HCT116 (cell line): ENCODE results near the gene SLC8A2. TPM values are rescaled to one million over a fixed set of nuclear protein-coding genes. Genes with fewer than 3 reads are reported as not detected.
A peak's percentile ranks its signal among the peaks of the same experiment; 100 is the strongest.

Experiments used
- ATAC-seq: fragments of 200-7000 bp; cut with Tn5 transposase; 2 replicates; pipeline ENCODE4 v1.9.1; 2020; ENCODE audit warnings: mild to moderate bottlenecking, moderate library complexity
- BruUV-seq: library from RNA; stranded (reverse); fragments of 400-500 nt; replicated peaks from 2 replicates; lab custom pipeline; 2021; lab: Mats Ljungman, UMichigan
- CTCF ChIA-PET: fragments of 300-600 bp; sonication (Branson Sonifier 250); formaldehyde crosslinking; loops from one replicate; lab custom pipeline; 2021; ENCODE audit warnings: antibody characterized with exemption; lab: Charles Lee
- POLR2A ChIA-PET: fragments of 300-600, 350-600 bp; sonication (Branson Sonifier 250); formaldehyde crosslinking; loops from one replicate; lab custom pipeline; 2021; ENCODE audit warnings: antibody characterized with exemption; lab: Charles Lee
- RAD21 ChIA-PET, 2 experiments: fragments of 300-600 bp; sonication (Branson Sonifier 250); formaldehyde crosslinking; loops; one replicate each; lab custom pipeline; 2023; ENCODE audit warnings: low total read pairs in 2 of 2; ENCODE audit not compliant: uncharacterized antibody in 2 of 2, unreplicated experiment in 2 of 2, low non-redundant PET in 1 of 2; lab: Charles Lee
- DNase-seq: peaks from one replicate; pipeline ENCODE4 v3.0.0-alpha.2; 2010; ENCODE audit warnings: low read depth, low spot score
- H2AFZ ChIP-seq: fragments of 200-600 bp; shearing (Covaris generic), sonication (generic); 2 replicates; pipeline ENCODE4 v1.6.1; 2017; ENCODE audit warnings: low read depth, mixed run types, mixed read lengths, antibody characterized with exemption, low read length; ENCODE audit not compliant: poor library complexity, severe bottlenecking
- H3K27ac ChIP-seq: 2 replicates; pipeline ENCODE4 v1.5.1; 2012; ENCODE audit warnings: low read depth, low read length
- H3K27me3 ChIP-seq: fragments of 200-600 bp; sonication (generic); 2 replicates; pipeline ENCODE4 v1.6.1; 2016; ENCODE audit warnings: mixed run types, low read length, mixed read lengths; ENCODE audit not compliant: insufficient read depth
- H3K36me3 ChIP-seq, 2 experiments: fragments of 200-500 bp in 1 of 2; fragments of 200-600 bp in 1 of 2; sonication (Bioruptor generic) in 1 of 2; sonication (generic) in 1 of 2; 2 replicates each; pipeline versions ENCODE4 v1.5.1 to v1.6.1; 2014 to 2016; ENCODE audit warnings: low read length in 2 of 2, inconsistent platforms in 1 of 2, mixed read lengths in 1 of 2, mixed run types in 1 of 2; ENCODE audit not compliant: insufficient read depth in 2 of 2, control insufficient read depth in 1 of 2
- H3K4me1 ChIP-seq, 2 experiments: fragments of 200-600 bp in 1 of 2; sonication (generic) in 1 of 2; 2 replicates each; pipeline versions ENCODE4 v1.5.1 to v1.6.1; 2012 to 2017; ENCODE audit warnings: low read length in 2 of 2, inconsistent platforms in 1 of 2, mild to moderate bottlenecking in 1 of 2, mixed read lengths in 1 of 2, mixed run types in 1 of 2, moderate library complexity in 1 of 2; ENCODE audit not compliant: insufficient read depth in 2 of 2, control insufficient read depth in 1 of 2
- H3K4me2 ChIP-seq: fragments of 200-600 bp; sonication (generic); 2 replicates; pipeline ENCODE4 v1.6.1; 2017; ENCODE audit warnings: mixed run types, low read length, mixed read lengths
- H3K4me3 ChIP-seq, 2 experiments: fragments of 200-600 bp in 1 of 2; sonication (generic) in 1 of 2; replicated peaks in 1 of 2; 2 replicates each; pipeline ENCODE4 v1.5.1; 2011 to 2016; ENCODE audit warnings: low read length in 2 of 2, control low read depth in 1 of 2, low read depth in 1 of 2, mild to moderate bottlenecking in 1 of 2, mixed read lengths in 1 of 2, mixed run types in 1 of 2
- H3K79me2 ChIP-seq: fragments of 200-600 bp; sonication (generic); 2 replicates; pipeline ENCODE4 v1.6.1; 2017; ENCODE audit warnings: mild to moderate bottlenecking, mixed run types, low read length, moderate library complexity, mixed read lengths; ENCODE audit not compliant: insufficient read depth
- H3K9ac ChIP-seq: fragments of 200-600 bp; sonication (generic); 2 replicates; pipeline ENCODE4 v1.6.1; 2016; ENCODE audit warnings: low read length, mixed read lengths
- H3K9me2 ChIP-seq: fragments of 200-600 bp; sonication (generic), shearing (Covaris generic); 2 replicates; pipeline ENCODE4 v1.6.1; 2017; ENCODE audit warnings: mixed run types, mild to moderate bottlenecking, moderate library complexity; ENCODE audit not compliant: insufficient read depth
- H3K9me3 ChIP-seq, 2 experiments: fragments of 200-500 bp in 1 of 2; fragments of 200-600 bp in 1 of 2; sonication (Bioruptor generic) in 1 of 2; sonication (generic) in 1 of 2; 2 replicates each; pipeline ENCODE4 v1.6.1; 2014 to 2017; ENCODE audit warnings: low read length in 2 of 2, mixed read lengths in 2 of 2, inconsistent platforms in 1 of 2, low read depth in 1 of 2, mild to moderate bottlenecking in 1 of 2, mixed run types in 1 of 2, moderate library complexity in 1 of 2; ENCODE audit not compliant: control insufficient read depth in 1 of 2, insufficient read depth in 1 of 2
- H4K20me1 ChIP-seq: fragments of 200-600 bp; sonication (generic), shearing (Covaris generic); 2 replicates; pipeline ENCODE4 v1.6.1; 2017; ENCODE audit warnings: mixed run types, mild to moderate bottlenecking, moderate library complexity; ENCODE audit not compliant: insufficient read depth
- CTCF ChIP-seq, 3 experiments: fragments of 200-600 bp in 1 of 3; sonication (generic) in 1 of 3; IDR thresholded peaks in 2 of 3; conservative IDR thresholded peaks in 1 of 3; 2 replicates each; pipeline ENCODE4 v1.5.1; 2012 to 2017; ENCODE audit warnings: low read depth in 2 of 3, low read length in 2 of 3, antibody characterized with exemption in 1 of 3, borderline replicate concordance in 1 of 3, control low read depth in 1 of 3, mild to moderate bottlenecking in 1 of 3, mixed read lengths in 1 of 3, mixed run types in 1 of 3, moderate library complexity in 1 of 3; ENCODE audit not compliant: insufficient read depth in 1 of 3
- ELF1 ChIP-seq: IDR thresholded peaks from 2 replicates; pipeline ENCODE4 v1.6.1; 2012; ENCODE audit warnings: low read depth, borderline replicate concordance
- EZH2 ChIP-seq: fragments of 200-600 bp; sonication (generic); IDR thresholded peaks from 2 replicates; pipeline ENCODE4 v1.6.1; 2017; ENCODE audit warnings: antibody characterized with exemption, mixed run types
- EZH2phosphoT487 ChIP-seq: fragments of 200-600 bp; IDR thresholded peaks from 2 replicates; pipeline ENCODE4 v1.6.1; 2018; ENCODE audit warnings: antibody characterized with exemption, borderline replicate concordance
- FOSL1 ChIP-seq: IDR thresholded peaks from 2 replicates; pipeline ENCODE4 v1.6.1; 2012; ENCODE audit warnings: low read depth
- JUND ChIP-seq: IDR thresholded peaks from 2 replicates; pipeline ENCODE4 v1.6.1; 2012
- MAX ChIP-seq: IDR thresholded peaks from 2 replicates; pipeline ENCODE4 v1.6.1; 2012
- POLR2A ChIP-seq: IDR thresholded peaks from 2 replicates; pipeline ENCODE4 v1.7.0; 2011; ENCODE audit warnings: borderline replicate concordance; ENCODE audit not compliant: insufficient read depth, insufficient read length; ENCODE audit errors: extremely low read depth
- POLR2AphosphoS5 ChIP-seq: IDR thresholded peaks from 2 replicates; pipeline ENCODE4 v1.6.1; 2011; ENCODE audit warnings: mild to moderate bottlenecking, low read depth, low read length, moderate library complexity
- RAD21 ChIP-seq: IDR thresholded peaks from 2 replicates; pipeline ENCODE4 v1.6.1; 2012; ENCODE audit warnings: low read depth, mild to moderate bottlenecking
- SIN3A ChIP-seq: IDR thresholded peaks from 2 replicates; pipeline ENCODE4 v1.6.1; 2012; ENCODE audit warnings: low read depth
- SRF ChIP-seq: IDR thresholded peaks from 2 replicates; pipeline ENCODE4 v1.6.1; 2012; ENCODE audit warnings: low read depth
- TCF7L2 ChIP-seq: IDR thresholded peaks from 2 replicates; pipeline ENCODE4 v1.7.0; 2011; ENCODE audit warnings: borderline replicate concordance, inconsistent platforms; ENCODE audit not compliant: insufficient read depth, insufficient read length; ENCODE audit errors: extremely low read depth
- ZBTB33 ChIP-seq: IDR thresholded peaks from 2 replicates; pipeline ENCODE4 v1.6.1; 2011; ENCODE audit warnings: mild to moderate bottlenecking, low read length, moderate library complexity; ENCODE audit not compliant: insufficient replicate concordance; ENCODE audit errors: extremely low read depth
- ZNF274 ChIP-seq: fragments of 200-500 bp; sonication (Bioruptor generic); IDR thresholded peaks from 2 replicates; pipeline ENCODE4 v1.6.1; 2014; ENCODE audit warnings: mild to moderate bottlenecking, low read depth, low read length, inconsistent platforms
- intact Hi-C: fragments of 100-400 bp; cut with micrococcal nuclease; formaldehyde crosslinking; loops from 2 replicates; pipeline ENCODE4 v1.10.0; 2022
- total RNA-seq: library from RNA; stranded (reverse); gene quantifications from one replicate; pipeline ENCODE4 v1.2.1, GENCODE V29; 2021; ENCODE audit not compliant: unreplicated experiment

SLC8A2 gene
- total RNA-seq, 1 experiment from 2014 or later = 0.98 TPM

- no peaks in the 10 kb centered on the region for H3K36me3 ChIP-seq
- no peak for DNase-seq
- H3K4me1 ChIP-seq = peaks cover 14 to 23% of the 10 kb centered on the region in 2 experiments
- no peaks in the 10 kb centered on the region for H3K9me3 ChIP-seq
- H3K4me2 ChIP-seq = no peak overlapping the region
- no TSS peak for BruUV-seq
- no peak for ATAC-seq
- no peaks in the 10 kb centered on the region for H3K27me3 ChIP-seq
- POLR2A ChIA-PET = no interaction called here
- H3K4me3 ChIP-seq = no peak overlapping the region
- no peaks in the 10 kb centered on the region for H3K9me2 ChIP-seq
- H3K9ac ChIP-seq = no peak overlapping the region
- intact Hi-C loops = loop anchor here (5.0 kb wide), 1 partner anchor 360 kb away; no protein-coding TSS in a partner anchor
- peak overlapping the region; percentile 54 for H2AFZ ChIP-seq
- CTCF ChIA-PET = interaction anchor here (1.3 to 2.0 kb wide), 3 partner anchors 265 to 275 kb away, joined by 4 to 8 read pairs (median 7); no protein-coding TSS in a partner anchor
- H3K79me2 ChIP-seq = no peaks in the 10 kb centered on the region
- no peaks in the 10 kb centered on the region for H4K20me1 ChIP-seq
- H3K27ac ChIP-seq = no peak overlapping the region
- no peak for TF ChIP-seq TCF7L2
- no peak for TF ChIP-seq POLR2AphosphoS5
- TF ChIP-seq ELF1 = no peak
- TF ChIP-seq ZNF274 = no peak
- TF ChIP-seq, all 23 proteins: peak for 0
- RAD21 ChIA-PET = no interaction called here
Measured at GRCh38 chr19:47432499-47432898, 39.2 kb downstream of the SLC8A2 start.

- Histone ChIP-seq H3K9ac (no peak overlapping the region), H3K27me3 (no peaks in the 10 kb centered on the region), H3K4me2 (no peak overlapping the region), H3K79me2 (no peaks in the 10 kb centered on the region), H3K27ac (no peak overlapping the region), H4K20me1 (no peaks in the 10 kb centered on the region), H3K9me2 (no peaks in the 10 kb centered on the region), H2AFZ (no peak overlapping the region), H3K4me3 (no peak overlapping the region), H3K9me3 (no peaks in the 10 kb centered on the region), H3K4me1 (peaks cover 18 to 27% of the 10 kb centered on the region in 2 experiments), H3K36me3 (no peaks in the 10 kb centered on the region)
- ChIA-PET POLR2A (no interaction called here), RAD21 (no interaction called here), CTCF (interaction anchor here (1.3 to 2.0 kb wide), 3 partner anchors 266 to 276 kb away, joined by 4 to 8 read pairs (median 7); no protein-coding TSS in a partner anchor)
- intact Hi-C loops = loop anchor here (5.0 kb wide), 1 partner anchor 360 kb away; no protein-coding TSS in a partner anchor
- ATAC-seq = no peak
- BruUV-seq = no TSS peak
- DNase-seq = no peak
- TF ChIP-seq MAX = no peak
- no peak for TF ChIP-seq RAD21
- no peak for TF ChIP-seq FOSL1
- no peak for TF ChIP-seq EZH2phosphoT487
- no peak for TF ChIP-seq SIN3A
- TF ChIP-seq SRF = no peak
- no peak for TF ChIP-seq CTCF (IDR thresholded peaks at IDR 0.05 in 2 of 3, conservative IDR thresholded peaks at IDR 0.05 in 1 of 3; ENCODE audit: borderline replicate concordance in 1 of 3, insufficient read depth in 1 of 3, low read depth in 2 of 3, low read length in 2 of 3)
- TF ChIP-seq TCF7L2 = no peak
- no peak for TF ChIP-seq ZBTB33
- TF ChIP-seq ZNF274 = no peak
- no peak for TF ChIP-seq EZH2
- TF ChIP-seq POLR2A = no peak
- no peak for TF ChIP-seq JUND
Measured at GRCh38 chr19:47432091-47432490, 39.6 kb downstream of the SLC8A2 start.
